GM12878 (cell line): ENCODE data around the gene PLA2G2C.

Experiments used
- ESRRA ChIP-seq: IDR thresholded peaks from 2 replicates; pipeline ENCODE4 v1.6.1; 2012; ENCODE audit warnings: mild to moderate bottlenecking, low read length, improper control_type of control experiment
- GABPA ChIP-seq: IDR thresholded peaks from 2 replicates; pipeline ENCODE4 v1.6.1; 2014; ENCODE audit warnings: antibody characterized with exemption, low read depth, mild to moderate bottlenecking, inconsistent platforms
- KDM1A ChIP-seq: fragments of 200-600 bp; sonication (generic); IDR thresholded peaks from 2 replicates; pipeline ENCODE4 v1.6.1; 2016; ENCODE audit warnings: borderline replicate concordance
- MXI1 ChIP-seq: fragments of 150-350 bp; IDR thresholded peaks from 2 replicates; pipeline ENCODE4 v1.6.1; 2011; ENCODE audit warnings: low read depth, mild to moderate bottlenecking, inconsistent platforms, low read length, improper control_type of control experiment
- POLR2AphosphoS5 ChIP-seq: IDR thresholded peaks from 2 replicates; pipeline ENCODE4 v1.6.1; 2011; ENCODE audit warnings: mild to moderate bottlenecking, low read length, inconsistent platforms
- RAD21 ChIP-seq: IDR thresholded peaks from 2 replicates; pipeline ENCODE4 v1.6.1; 2011; ENCODE audit warnings: mild to moderate bottlenecking, low read depth, low read length, moderate library complexity; ENCODE audit not compliant: insufficient read depth
- RB1 ChIP-seq: fragments of 450-650 bp; formaldehyde crosslinking; IDR thresholded peaks from 2 replicates; pipeline ENCODE4 v1.6.1; 2017; ENCODE audit warnings: mild to moderate bottlenecking, borderline replicate concordance
- REST ChIP-seq: IDR thresholded peaks from 2 replicates; pipeline ENCODE4 v1.6.1; 2012; ENCODE audit warnings: mild to moderate bottlenecking, low read depth, low read length
- RFX5 ChIP-seq: IDR thresholded peaks from 2 replicates; pipeline ENCODE4 v1.6.1; 2011; ENCODE audit warnings: low read depth, low read length, improper control_type of control experiment

- TF ChIP-seq RAD21 (no peak), POLR2AphosphoS5 (no peak), GABPA (no peak), ESRRA (no peak), MXI1 (no peak), RB1 (no peak), RFX5 (no peak), REST (no peak), KDM1A (no peak)
These were observed 7.9 kb upstream of the PLA2G2C start for GRCh38 chr1:20194224-20194623.
